Measurements from ENCODE around the gene BCL2L15. TPM values are rescaled to one million over a fixed set of nuclear protein-coding genes. Genes with fewer than 3 reads are reported as not detected.
"Not testable (repeated sequence)": the region's sequence is repeated elsewhere in the genome, so short reads cannot be mapped to it uniquely, and the experiment has no call there.

BCL2L15 gene
- total RNA-seq, 1 donor from 2014 or later, result not detected

DNA sequence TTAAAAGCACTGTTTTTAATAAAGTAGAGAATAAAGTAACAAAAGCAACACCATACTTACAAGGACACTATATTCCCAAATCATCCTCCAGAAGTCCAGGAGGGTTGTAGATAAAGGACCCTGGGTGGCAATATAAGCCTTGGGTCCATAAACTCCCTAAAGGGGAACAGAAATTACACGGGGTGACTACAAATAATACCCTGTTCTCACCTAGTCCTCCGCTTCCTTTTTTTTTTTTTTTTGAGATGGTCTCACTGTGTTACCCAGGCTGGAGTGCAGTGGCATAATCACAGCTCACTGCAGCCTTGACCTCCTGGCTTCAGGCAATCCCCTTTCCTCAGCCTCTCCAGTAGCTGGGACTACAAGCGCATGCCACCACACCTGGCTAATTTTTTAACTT is 29.0 kb downstream of the BCL2L15 start:
- Histone ChIP-seq H3K4me1 (no peaks in the 10 kb centered on the region), H3K36me3 (no peaks in the 10 kb centered on the region)

DNA sequence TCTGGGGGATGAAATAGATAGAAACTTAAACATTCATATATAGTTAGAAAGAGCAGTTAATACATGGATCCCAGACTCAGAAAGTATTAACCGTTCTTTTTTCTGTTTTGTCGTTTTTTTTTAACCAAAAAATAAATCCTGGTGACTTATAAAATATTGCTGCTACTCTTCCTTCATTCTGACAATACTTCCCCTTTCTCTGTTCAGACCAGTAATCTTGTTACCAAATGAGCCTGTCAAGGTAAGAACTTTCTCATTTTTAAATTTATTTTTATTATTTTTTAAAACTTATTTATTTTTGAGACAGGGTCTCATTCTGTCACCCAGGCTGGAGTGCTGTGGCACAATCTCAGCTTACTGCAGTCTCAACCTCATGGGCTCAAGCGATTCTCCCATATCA is 29.6 kb downstream of the BCL2L15 start:
- intact Hi-C loops (cut with micrococcal nuclease), result no loop called here
- no peak for DNase-seq
- H3K36me3 ChIP-seq, result no peaks in the 10 kb centered on the region
- TF ChIP-seq, protein P1, sequence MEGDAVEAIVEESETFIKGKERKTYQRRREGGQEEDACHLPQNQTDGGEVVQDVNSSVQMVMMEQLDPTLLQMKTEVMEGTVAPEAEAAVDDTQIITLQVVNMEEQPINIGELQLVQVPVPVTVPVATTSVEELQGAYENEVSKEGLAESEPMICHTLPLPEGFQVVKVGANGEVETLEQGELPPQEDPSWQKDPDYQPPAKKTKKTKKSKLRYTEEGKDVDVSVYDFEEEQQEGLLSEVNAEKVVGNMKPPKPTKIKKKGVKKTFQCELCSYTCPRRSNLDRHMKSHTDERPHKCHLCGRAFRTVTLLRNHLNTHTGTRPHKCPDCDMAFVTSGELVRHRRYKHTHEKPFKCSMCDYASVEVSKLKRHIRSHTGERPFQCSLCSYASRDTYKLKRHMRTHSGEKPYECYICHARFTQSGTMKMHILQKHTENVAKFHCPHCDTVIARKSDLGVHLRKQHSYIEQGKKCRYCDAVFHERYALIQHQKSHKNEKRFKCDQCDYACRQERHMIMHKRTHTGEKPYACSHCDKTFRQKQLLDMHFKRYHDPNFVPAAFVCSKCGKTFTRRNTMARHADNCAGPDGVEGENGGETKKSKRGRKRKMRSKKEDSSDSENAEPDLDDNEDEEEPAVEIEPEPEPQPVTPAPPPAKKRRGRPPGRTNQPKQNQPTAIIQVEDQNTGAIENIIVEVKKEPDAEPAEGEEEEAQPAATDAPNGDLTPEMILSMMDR (IDR thresholded peaks at IDR 0.05; ENCODE audit: borderline replicate concordance), result no peak
- H3K9me3 ChIP-seq (replicated peaks), result no peaks in the 10 kb centered on the region
- peaks cover 1% of the 10 kb centered on the region for H3K27me3 ChIP-seq (ENCODE audit: low read depth)
- H3K27ac ChIP-seq (replicated peaks), result no peak overlapping the region
- no peaks in the 10 kb centered on the region for H3K4me1 ChIP-seq
- H3K4me3 ChIP-seq, result no peak overlapping the region

More for the DNA sequence above, 29.0 kb downstream of the BCL2L15 start:
- intact Hi-C loops (cut with micrococcal nuclease), result no loop called here
- Histone ChIP-seq H3K27ac (replicated peaks) (no peak overlapping the region), H3K4me3 (no peak overlapping the region), H3K9me3 (replicated peaks) (no peaks in the 10 kb centered on the region), H3K27me3 (ENCODE audit: low read depth) (peaks cover 7% of the 10 kb centered on the region)
- TF ChIP-seq, protein P1 (IDR thresholded peaks at IDR 0.05; ENCODE audit: borderline replicate concordance), result no peak
- DNase-seq, result no peak

GRCh38 chr1:113856401-113856790 is 31.0 kb downstream of the BCL2L15 start:
- Histone ChIP-seq H3K27ac (replicated peaks) (no peak overlapping the region), H3K4me1 (no peaks in the 10 kb centered on the region), H3K36me3 (no peaks in the 10 kb centered on the region), H3K9me3 (replicated peaks) (no peaks in the 10 kb centered on the region), H3K4me3 (no peak overlapping the region), H3K27me3 (ENCODE audit: low read depth) (no peaks in the 10 kb centered on the region)
- intact Hi-C loops (cut with micrococcal nuclease), result no loop called here
- TF ChIP-seq, protein P1 (IDR thresholded peaks at IDR 0.05; ENCODE audit: borderline replicate concordance), result no peak
- no peak for DNase-seq

- H3K27me3 ChIP-seq (ENCODE audit: low read depth), result no peaks in the 10 kb centered on the region
- DNase-seq, result no peak
- no peak overlapping the region for H3K27ac ChIP-seq (replicated peaks)
- H3K4me3 ChIP-seq, result no peak overlapping the region
- intact Hi-C loops (cut with micrococcal nuclease), result no loop called here
- H3K9me3 ChIP-seq (replicated peaks), result no peaks in the 10 kb centered on the region
- H3K36me3 ChIP-seq, result no peaks in the 10 kb centered on the region
- no peaks in the 10 kb centered on the region for H3K4me1 ChIP-seq
- TF ChIP-seq, protein P1 (IDR thresholded peaks at IDR 0.05; ENCODE audit: borderline replicate concordance), result no peak
Measured at GRCh38 chr1:113855630-113856400, 31.6 kb downstream of the BCL2L15 start.

GRCh38 chr1:113854234-113854633 is 33.1 kb downstream of the BCL2L15 start:
- intact Hi-C loops (cut with micrococcal nuclease), result no loop called here
- Histone ChIP-seq H3K27ac (replicated peaks) (no peak overlapping the region), H3K36me3 (no peaks in the 10 kb centered on the region), H3K4me3 (no peak overlapping the region), H3K9me3 (replicated peaks) (no peaks in the 10 kb centered on the region), H3K27me3 (ENCODE audit: low read depth) (no peaks in the 10 kb centered on the region), H3K4me1 (no peaks in the 10 kb centered on the region)
- TF ChIP-seq, protein P1 (IDR thresholded peaks at IDR 0.05; ENCODE audit: borderline replicate concordance), result no peak
- no peak for DNase-seq

DNA sequence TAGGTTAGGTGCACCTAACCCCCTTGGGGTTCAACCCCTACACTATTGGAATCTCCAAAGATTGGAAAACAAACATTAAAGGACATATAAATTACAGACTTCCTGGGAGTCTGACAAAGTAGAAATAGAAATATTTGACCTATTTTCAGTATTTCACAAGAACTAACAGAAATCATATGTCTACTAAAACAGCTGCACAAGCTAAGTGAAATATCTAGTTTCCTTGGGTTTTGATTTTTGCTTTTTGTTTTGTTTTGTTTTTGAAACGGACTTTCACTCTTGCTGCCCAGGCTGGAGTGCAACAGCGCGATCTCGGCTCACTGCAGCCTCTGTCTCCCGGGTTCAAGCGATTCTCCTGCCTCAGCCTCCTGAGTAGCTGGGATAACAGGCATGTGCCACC is 34.7 kb downstream of the BCL2L15 start:
- H3K9me3 ChIP-seq (replicated peaks); H3K4me3 ChIP-seq; DNase-seq; H3K27ac ChIP-seq (replicated peaks); H3K27me3 ChIP-seq (ENCODE audit: low read depth); intact Hi-C loops (cut with micrococcal nuclease); H3K36me3 ChIP-seq; H3K4me1 ChIP-seq: not testable (repeated sequence)

Measured in left ventricle myocardium inferior (tissue), 1 donor.